GM23338 (cell line): ENCODE results near the gene DBNL.

ENCODE experiments used
- CREB1 ChIP-seq: fragments of 250-450 bp; sonication (Bioruptor Pico); IDR thresholded peaks from 2 replicates; pipeline ENCODE4 v1.5.0; 2020; ENCODE audit warnings: low read depth, mild to moderate bottlenecking, moderate library complexity
- CTCF ChIP-seq, 2 experiments: fragments of 200-600 bp in 1 of 2; sonication (generic) in 1 of 2; conservative IDR thresholded peaks; 2 replicates each; pipeline versions ENCODE4 v1.5.1 to v1.6.1; 2016 to 2017; ENCODE audit warnings: antibody characterized with exemption in 2 of 2, low read depth in 2 of 2, mild to moderate bottlenecking in 2 of 2, moderate library complexity in 1 of 2
- ETS1 ChIP-seq: IDR thresholded peaks from 2 replicates; pipeline ENCODE4 v1.6.1; 2016; ENCODE audit warnings: antibody characterized with exemption
- EZH2 ChIP-seq: fragments of 200-600 bp; sonication (generic); IDR thresholded peaks from one replicate; pipeline ENCODE4 v1.8.0; 2017; ENCODE audit warnings: antibody characterized with exemption, mild to moderate bottlenecking, low read depth; ENCODE audit not compliant: unreplicated experiment
- EZH2phosphoT487 ChIP-seq: fragments of 200-600 bp; sonication (generic); IDR thresholded peaks from one replicate; pipeline ENCODE4 v1.8.1; 2018; ENCODE audit warnings: antibody characterized with exemption; ENCODE audit not compliant: unreplicated experiment
- JUNB ChIP-seq: IDR thresholded peaks from one replicate; pipeline ENCODE4 v1.6.1; 2016; ENCODE audit warnings: antibody characterized with exemption; ENCODE audit not compliant: unreplicated experiment
- NANOG ChIP-seq: IDR thresholded peaks from 2 replicates; pipeline ENCODE4 v1.6.1; 2016; ENCODE audit warnings: antibody characterized with exemption, borderline replicate concordance
- POLR2AphosphoS5 ChIP-seq: IDR thresholded peaks from 2 replicates; pipeline ENCODE4 v1.6.1; 2016; ENCODE audit warnings: antibody characterized with exemption, low read depth
- REST ChIP-seq: IDR thresholded peaks from one replicate; pipeline ENCODE4 v1.6.1; 2018; ENCODE audit warnings: antibody characterized with exemption; ENCODE audit not compliant: unreplicated experiment
- ZNF462 ChIP-seq: fragments of 250-450 bp; sonication (Bioruptor Pico); IDR thresholded peaks from 2 replicates; pipeline ENCODE4 v1.5.0; 2020; ENCODE audit warnings: mild to moderate bottlenecking, moderate library complexity

GRCh38 chr7:44050121-44050914 is 5.8 kb downstream of the DBNL start:
- TF ChIP-seq CTCF (conservative IDR thresholded peaks at IDR 0.05; ENCODE audit: low read depth in 2 of 2) (no peak), CREB1 (no peak), REST (no peak), EZH2phosphoT487 (no peak), EZH2 (no peak), POLR2AphosphoS5 (no peak), ETS1 (no peak), ZNF462 (CRISPR knock-in tag) (no peak), JUNB (no peak), NANOG (no peak)
